Stimulated activated naive CD8-positive, alpha-beta T cell treated with anti-CD3 and anti-CD28 coated beads, Interleukin-15, amount 100 ng/mL, for 72 hours (primary cell): ENCODE measurements around the gene PHACTR3.

Experiments used
- ATAC-seq: fragments of 150-1000 bp; cut with Tn5 transposase; 2 replicates; pipeline ENCODE4 v1.10.0; 2021; ENCODE audit warnings: mild to moderate bottlenecking, moderate library complexity
- DNase-seq, 2 donors: peaks; one replicate each; pipeline ENCODE4 v3.0.0; 2021 to 2022
- H3K27ac Mint-ChIP-seq, 2 donors: one replicate each; pipeline ENCODE4 v1.8.0; 2022; ENCODE audit warnings: mild to moderate bottlenecking in 2 of 2, mixed read lengths in 2 of 2, moderate library complexity in 2 of 2
- H3K27me3 Mint-ChIP-seq: one replicate; pipeline ENCODE4 v1.8.0; 2022; ENCODE audit warnings: mixed read lengths
- H3K4me1 Mint-ChIP-seq: one replicate; pipeline ENCODE4 v1.8.0; 2022; ENCODE audit warnings: mild to moderate bottlenecking, mixed read lengths
- H3K4me3 Mint-ChIP-seq, 2 donors: one replicate each; pipeline ENCODE4 v1.8.0; 2022; ENCODE audit warnings: mild to moderate bottlenecking in 2 of 2, mixed read lengths in 2 of 2, moderate library complexity in 1 of 2
- H3K9me3 Mint-ChIP-seq, 2 donors: one replicate each; pipeline ENCODE4 v1.8.0; 2022; ENCODE audit warnings: mixed read lengths in 2 of 2

PHACTR3 gene

GRCh38 chr20:59662161-59662560 lies 57.8 kb downstream of the PHACTR3 start:
- DNase-seq (no peak), ATAC-seq (no peak)
- no peaks in the 10 kb centered on the region for H3K4me1 Mint-ChIP-seq
- H3K4me3 Mint-ChIP-seq, result no peak overlapping the region
- H3K27me3 Mint-ChIP-seq, result peaks cover 26% of the 10 kb centered on the region
- peak overlapping the region in 1 of 2 donors; percentile 1 for H3K27ac Mint-ChIP-seq
- H3K9me3 Mint-ChIP-seq, result peaks cover 13 to 27% of the 10 kb centered on the region in 2 donors

- Mint-ChIP-seq H3K27ac (no peak overlapping the region), H3K9me3 (peaks cover 6 to 19% of the 10 kb centered on the region in 2 donors), H3K4me1 (no peaks in the 10 kb centered on the region), H3K27me3 (peaks cover 26% of the 10 kb centered on the region), H3K4me3 (no peak overlapping the region)
- ATAC-seq, result no peak
- no peak for DNase-seq
These were observed 58.6 kb downstream of the PHACTR3 start for GRCh38 chr20:59662856-59663512.

DNA sequence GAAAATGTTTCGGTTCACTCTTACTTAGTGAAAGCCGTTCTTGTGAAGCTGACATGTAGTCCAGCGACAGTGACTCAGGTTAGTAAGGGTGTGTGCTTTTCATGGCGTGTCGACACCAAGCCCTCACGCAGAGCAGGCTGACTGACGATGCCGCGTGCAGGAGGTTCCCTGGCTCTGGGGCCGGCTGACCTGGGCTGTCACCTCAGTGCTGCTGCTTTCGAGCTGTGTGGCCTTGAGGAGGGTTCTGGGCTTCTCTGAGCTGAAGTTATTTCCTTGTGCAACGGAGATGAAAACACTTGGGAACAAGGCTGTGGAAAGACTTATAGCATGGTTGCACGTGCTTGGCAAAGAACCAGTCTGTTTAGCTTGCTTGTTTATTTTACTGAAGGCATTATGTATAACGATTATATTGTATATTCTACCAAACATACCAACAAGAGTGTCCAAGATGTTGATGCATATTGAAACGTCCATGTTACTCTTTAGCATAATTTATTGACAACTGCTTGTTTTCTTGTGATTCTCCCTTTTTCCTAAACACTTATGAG lies 59.2 kb downstream of the PHACTR3 start:
- Mint-ChIP-seq H3K4me3 (no peak overlapping the region), H3K27me3 (peaks cover 26% of the 10 kb centered on the region), H3K27ac (no peak overlapping the region), H3K4me1 (no peaks in the 10 kb centered on the region), H3K9me3 (peaks cover 1 to 13% of the 10 kb centered on the region in 2 donors)
- DNase-seq, result no peak
- ATAC-seq, result no peak

- Mint-ChIP-seq H3K27me3 (peaks cover 26% of the 10 kb centered on the region), H3K4me1 (no peaks in the 10 kb centered on the region), H3K9me3 (peaks cover 0 to 6% of the 10 kb centered on the region in 2 donors), H3K27ac (peak overlapping the region in 1 of 2 donors; percentile 37), H3K4me3 (no peak overlapping the region)
- DNase-seq (no peak), ATAC-seq (no peak)
These were observed 60.1 kb downstream of the PHACTR3 start for GRCh38 chr20:59664421-59664941.

GRCh38 chr20:59665656-59666555 lies 61.6 kb downstream of the PHACTR3 start:
- H3K9me3 Mint-ChIP-seq, result peaks cover 0 to under 1% of the 10 kb centered on the region in 2 donors
- H3K4me3 Mint-ChIP-seq, result no peak overlapping the region
- no peaks in the 10 kb centered on the region for H3K4me1 Mint-ChIP-seq
- DNase-seq (no peak), ATAC-seq (no peak)
- peaks cover 29% of the 10 kb centered on the region for H3K27me3 Mint-ChIP-seq
- peak overlapping the region in 1 of 2 donors; percentile 73 for H3K27ac Mint-ChIP-seq

DNA sequence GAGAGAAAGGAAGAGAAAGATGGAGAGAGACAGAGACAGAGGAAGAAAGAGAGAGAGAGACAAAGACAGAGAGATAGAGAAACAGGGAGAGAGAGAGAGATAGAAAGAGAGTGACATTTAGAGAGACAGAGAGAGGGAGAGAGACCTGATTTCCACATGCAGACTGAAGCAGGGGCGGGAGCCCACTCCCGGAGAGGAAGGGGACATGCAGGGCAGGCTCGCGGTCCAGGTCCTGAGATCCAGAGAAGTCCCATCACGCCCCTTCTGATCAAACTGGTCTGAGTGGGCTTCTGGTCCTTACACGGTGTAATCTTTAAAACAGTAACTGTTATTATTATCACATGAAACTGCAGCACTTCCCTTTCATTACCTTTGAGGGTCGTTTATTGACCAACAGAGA lies 62.2 kb downstream of the PHACTR3 start:
- Mint-ChIP-seq H3K27me3 (peaks cover 26% of the 10 kb centered on the region), H3K27ac (no peak overlapping the region), H3K4me3 (no peak overlapping the region), H3K9me3 (no peaks in the 10 kb centered on the region), H3K4me1 (no peaks in the 10 kb centered on the region)
- no peak for DNase-seq
- ATAC-seq, result no peak

GRCh38 chr20:59667131-59667530 lies 62.8 kb downstream of the PHACTR3 start:
- H3K27ac Mint-ChIP-seq, result no peak overlapping the region
- ATAC-seq (no peak), DNase-seq (no peak)
- H3K4me1 Mint-ChIP-seq, result no peaks in the 10 kb centered on the region
- H3K27me3 Mint-ChIP-seq, result peaks cover 22% of the 10 kb centered on the region
- no peak overlapping the region for H3K4me3 Mint-ChIP-seq
- H3K9me3 Mint-ChIP-seq, result no peaks in the 10 kb centered on the region

- peaks cover 15% of the 10 kb centered on the region for H3K27me3 Mint-ChIP-seq
- no peak overlapping the region for H3K4me3 Mint-ChIP-seq
- H3K4me1 Mint-ChIP-seq, result no peaks in the 10 kb centered on the region
- no peaks in the 10 kb centered on the region for H3K9me3 Mint-ChIP-seq
- ATAC-seq (no peak), DNase-seq (no peak)
- no peak overlapping the region for H3K27ac Mint-ChIP-seq
These were observed 63.7 kb downstream of the PHACTR3 start for GRCh38 chr20:59667981-59668515.

DNA sequence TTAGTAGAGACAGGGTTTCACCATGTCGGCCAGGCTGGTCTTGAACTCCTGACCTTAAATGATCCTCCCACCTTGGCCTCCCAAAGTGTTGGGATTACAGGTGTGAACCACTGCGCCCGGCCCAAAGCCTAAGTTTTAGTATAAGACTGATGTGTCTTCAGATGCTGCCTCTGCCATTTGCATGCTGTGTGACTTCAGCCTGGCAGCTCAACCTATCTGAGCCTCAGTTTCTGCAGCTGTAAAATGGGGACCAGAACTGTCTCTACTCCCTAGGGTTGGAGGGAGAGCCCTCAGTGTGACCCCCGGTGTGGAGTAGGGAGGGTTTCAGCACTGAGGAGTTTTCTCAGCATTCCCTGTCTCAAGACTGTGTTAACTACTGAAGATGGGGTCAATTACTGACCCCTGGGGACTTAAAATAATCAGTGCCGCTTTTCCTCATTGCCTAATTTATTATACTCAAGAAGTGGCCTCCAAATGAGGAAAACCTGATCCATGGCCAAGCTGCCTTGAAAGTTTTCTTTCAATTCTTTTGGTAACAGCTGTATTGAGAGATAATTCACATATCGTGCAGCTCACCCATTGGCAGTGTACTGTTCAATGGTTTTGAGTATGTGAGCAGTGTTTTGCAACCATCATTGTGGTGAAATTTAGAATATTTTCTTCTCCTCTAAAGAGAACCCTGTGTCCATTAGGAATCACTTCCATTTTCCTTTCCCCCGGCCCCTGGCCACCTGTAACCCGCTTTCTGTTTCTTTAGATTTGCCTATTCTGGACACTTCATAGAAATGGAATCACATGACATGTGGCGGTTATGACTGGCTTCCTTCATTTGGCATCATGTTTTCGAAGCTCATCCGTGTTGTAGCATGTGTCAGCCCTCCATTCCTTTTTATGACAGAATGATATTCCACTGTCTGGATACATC lies 64.8 kb downstream of the PHACTR3 start:
- H3K4me3 Mint-ChIP-seq, result no peak overlapping the region
- no peak overlapping the region for H3K27ac Mint-ChIP-seq
- no peaks in the 10 kb centered on the region for H3K9me3 Mint-ChIP-seq
- DNase-seq (no peak), ATAC-seq (no peak)
- H3K27me3 Mint-ChIP-seq, result peaks cover 18% of the 10 kb centered on the region
- H3K4me1 Mint-ChIP-seq, result no peaks in the 10 kb centered on the region

DNA sequence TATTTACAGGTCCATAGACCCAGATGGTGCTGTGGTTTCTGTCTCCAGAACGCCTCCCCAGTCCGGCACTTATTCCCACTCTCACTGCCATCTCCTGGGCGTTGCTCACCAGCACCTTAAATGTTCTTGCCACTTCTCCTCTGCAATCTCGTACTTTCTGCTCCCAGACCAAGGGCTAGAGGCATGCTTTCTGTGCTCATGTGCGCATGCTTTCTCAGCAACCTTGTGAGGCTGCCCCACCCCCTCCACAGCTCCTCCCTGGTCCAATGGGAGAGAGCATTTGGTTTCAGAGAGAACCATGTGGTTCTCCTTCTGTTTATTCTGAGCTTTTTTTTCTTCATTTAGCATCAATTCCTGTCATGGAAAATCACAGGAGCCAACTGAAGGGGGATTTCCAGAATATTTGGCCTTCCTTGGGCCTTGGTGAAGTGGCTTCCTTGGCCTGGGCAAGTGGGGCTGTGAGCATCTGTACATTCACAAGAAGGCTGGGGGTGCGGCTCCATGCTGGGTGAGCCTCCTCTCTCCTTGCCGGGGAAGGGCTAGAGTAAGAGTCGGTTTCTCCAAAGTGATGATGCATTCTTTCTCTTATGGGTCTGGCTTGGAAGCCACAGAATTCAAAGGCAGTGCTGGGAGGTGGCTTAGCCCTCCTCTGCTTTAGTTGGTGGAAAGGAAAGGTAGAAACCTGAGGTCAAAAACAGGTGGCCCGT lies 66.6 kb downstream of the PHACTR3 start:
- DNase-seq, result no peak
- H3K9me3 Mint-ChIP-seq, result no peaks in the 10 kb centered on the region
- no peak overlapping the region for H3K4me3 Mint-ChIP-seq
- H3K27ac Mint-ChIP-seq, result no peak overlapping the region
- ATAC-seq, result no peak
- H3K4me1 Mint-ChIP-seq, result no peaks in the 10 kb centered on the region
- H3K27me3 Mint-ChIP-seq, result peaks cover 23% of the 10 kb centered on the region

GRCh38 chr20:59671661-59672471 lies 67.5 kb downstream of the PHACTR3 start:
- ATAC-seq (no peak), DNase-seq (no peak)
- H3K27ac Mint-ChIP-seq, result no peak overlapping the region
- H3K4me1 Mint-ChIP-seq, result no peaks in the 10 kb centered on the region
- H3K4me3 Mint-ChIP-seq, result no peak overlapping the region
- H3K27me3 Mint-ChIP-seq, result peaks cover 32% of the 10 kb centered on the region
- no peaks in the 10 kb centered on the region for H3K9me3 Mint-ChIP-seq

DNA sequence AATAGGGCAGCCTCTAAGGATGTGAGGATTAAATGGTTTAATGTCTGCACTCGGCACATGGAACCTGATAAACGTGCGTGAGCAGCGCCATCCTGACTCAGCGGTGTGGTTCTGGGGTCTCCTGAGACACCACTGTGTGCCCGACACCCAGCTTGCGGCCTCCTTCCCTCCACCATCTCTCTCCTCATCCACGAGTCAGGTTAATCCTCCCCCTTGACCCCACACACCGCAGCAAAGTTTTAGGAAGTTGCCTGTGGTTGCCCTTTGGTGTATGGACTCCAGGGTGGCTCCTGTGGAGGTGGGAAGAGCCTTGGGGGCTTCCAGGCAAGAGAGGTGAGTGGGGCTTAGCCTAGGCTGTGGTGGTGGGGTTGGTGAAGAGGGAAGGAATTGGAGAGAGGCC lies 68.2 kb downstream of the PHACTR3 start:
- H3K27ac Mint-ChIP-seq, result peak overlapping the region in 1 of 2 donors; percentile 15
- no peak for ATAC-seq
- no peak for DNase-seq
- H3K9me3 Mint-ChIP-seq, result no peaks in the 10 kb centered on the region
- H3K27me3 Mint-ChIP-seq, result peaks cover 39% of the 10 kb centered on the region
- H3K4me3 Mint-ChIP-seq, result no peak overlapping the region
- H3K4me1 Mint-ChIP-seq, result no peaks in the 10 kb centered on the region

GRCh38 chr20:59673288-59673997 lies 69.1 kb downstream of the PHACTR3 start:
- Mint-ChIP-seq H3K27me3 (peaks cover 48% of the 10 kb centered on the region), H3K27ac (peak overlapping the region in 1 of 2 donors; percentile 15), H3K4me3 (no peak overlapping the region), H3K9me3 (no peaks in the 10 kb centered on the region), H3K4me1 (no peaks in the 10 kb centered on the region)
- DNase-seq (no peak), ATAC-seq (no peak)
